Measurements from ENCODE around the gene NFIA. TPM values are rescaled to one million over a fixed set of nuclear protein-coding genes. Genes with fewer than 3 reads are reported as not detected.

The NFIA gene
- total RNA-seq, 1 experiment from 2014 or later: 0.35 TPM

DNA sequence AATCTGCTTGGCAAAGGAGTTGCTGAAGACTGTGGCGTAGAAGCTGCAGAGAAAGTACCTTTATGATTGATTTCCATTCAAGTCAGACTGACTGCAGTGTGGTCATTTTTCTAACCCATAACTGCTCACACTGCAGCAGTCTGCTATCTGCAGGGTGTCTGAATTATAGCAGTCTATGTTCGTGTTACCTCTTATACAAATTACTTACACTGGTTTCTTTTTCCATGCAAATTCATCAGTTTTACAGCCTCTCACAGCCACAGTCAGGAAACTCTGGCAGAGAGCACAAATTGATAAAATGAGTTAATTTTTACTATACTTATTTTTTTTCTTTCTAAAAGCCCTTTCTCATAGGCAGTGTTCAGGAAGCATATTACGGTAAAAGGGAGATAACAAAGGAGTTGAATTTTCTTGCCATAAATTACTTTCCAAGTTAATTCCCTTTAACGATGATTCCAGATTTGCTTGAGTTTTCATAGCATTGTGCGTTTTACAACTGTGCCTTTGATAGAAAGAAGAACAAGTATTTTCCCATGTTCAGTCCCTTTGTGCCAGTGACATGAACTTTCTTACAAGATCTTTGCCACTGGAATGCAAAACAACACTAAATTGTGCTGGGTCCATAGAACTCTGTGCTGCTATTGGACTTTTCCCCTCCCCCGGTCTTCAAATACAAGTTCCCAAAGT lies 261.5 kb downstream of the NFIA start:
- peaks cover 0 to 6% of the 10 kb centered on the region in 2 experiments; a peak in 1 of 4 replicates for H3K4me1 Mint-ChIP-seq
- no peaks in the 10 kb centered on the region for H3K27me3 ChIP-seq (ENCODE audit: insufficient read depth, low read length)
- peaks cover 11 to 12% of the 10 kb centered on the region in 2 experiments; a peak in 4 of 5 replicates for H3K9me3 Mint-ChIP-seq
- no peak overlapping the region for H3K56ac ChIP-seq (ENCODE audit: insufficient read length, low read depth, low read length)
- no peak overlapping the region for H2BK12ac ChIP-seq (ENCODE audit: insufficient read length, low read depth, low read length)
- no peak overlapping the region for H3K18ac ChIP-seq (ENCODE audit: insufficient read length, low read depth, low read length)
- H3K79me1 ChIP-seq (ENCODE audit: insufficient read depth, low read depth, low read length, poor library complexity, severe bottlenecking): no peaks in the 10 kb centered on the region
- H3K4me2 ChIP-seq (ENCODE audit: insufficient read depth, insufficient read length, low read length): no peak overlapping the region
- no peak overlapping the region for H4K91ac ChIP-seq (ENCODE audit: insufficient read length, low read depth, low read length)
- H3K27me3 Mint-ChIP-seq (ENCODE audit: low read depth): peaks cover 2% of the 10 kb centered on the region; the same call in 1 of the 2 replicates
- no peak overlapping the region for H4K8ac ChIP-seq (replicated peaks; ENCODE audit: insufficient read length, low read depth, low read length)
- TF ChIP-seq, protein P1, sequence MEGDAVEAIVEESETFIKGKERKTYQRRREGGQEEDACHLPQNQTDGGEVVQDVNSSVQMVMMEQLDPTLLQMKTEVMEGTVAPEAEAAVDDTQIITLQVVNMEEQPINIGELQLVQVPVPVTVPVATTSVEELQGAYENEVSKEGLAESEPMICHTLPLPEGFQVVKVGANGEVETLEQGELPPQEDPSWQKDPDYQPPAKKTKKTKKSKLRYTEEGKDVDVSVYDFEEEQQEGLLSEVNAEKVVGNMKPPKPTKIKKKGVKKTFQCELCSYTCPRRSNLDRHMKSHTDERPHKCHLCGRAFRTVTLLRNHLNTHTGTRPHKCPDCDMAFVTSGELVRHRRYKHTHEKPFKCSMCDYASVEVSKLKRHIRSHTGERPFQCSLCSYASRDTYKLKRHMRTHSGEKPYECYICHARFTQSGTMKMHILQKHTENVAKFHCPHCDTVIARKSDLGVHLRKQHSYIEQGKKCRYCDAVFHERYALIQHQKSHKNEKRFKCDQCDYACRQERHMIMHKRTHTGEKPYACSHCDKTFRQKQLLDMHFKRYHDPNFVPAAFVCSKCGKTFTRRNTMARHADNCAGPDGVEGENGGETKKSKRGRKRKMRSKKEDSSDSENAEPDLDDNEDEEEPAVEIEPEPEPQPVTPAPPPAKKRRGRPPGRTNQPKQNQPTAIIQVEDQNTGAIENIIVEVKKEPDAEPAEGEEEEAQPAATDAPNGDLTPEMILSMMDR (conservative IDR thresholded peaks at IDR 0.05): no peak
- H2BK15ac ChIP-seq (ENCODE audit: low read depth, low read length): no peak overlapping the region
- H3K79me2 ChIP-seq (ENCODE audit: insufficient read depth, low read length): no peaks in the 10 kb centered on the region
- no peak overlapping the region for H2AFZ ChIP-seq (ENCODE audit: low read length)
- H3K36me3 Mint-ChIP-seq (ENCODE audit: insufficient read depth in 1 of 3, low read depth in 3 of 3): peaks cover 4 to 20% (median 4%) of the 10 kb centered on the region in 3 experiments; a peak in 5 of 7 replicates
- no CpG with 5 or more reads among the region's 6 CpGs for WGBS (ENCODE audit: extremely low coverage, insufficient read length, low lambda C conversion rate)
- H3K4me1 ChIP-seq (ENCODE audit: insufficient read depth, low read length): no peaks in the 10 kb centered on the region
- no peak overlapping the region for H3K4me3 Mint-ChIP-seq
- H4K20me1 ChIP-seq (ENCODE audit: control insufficient read depth, insufficient read depth, insufficient read length): no peaks in the 10 kb centered on the region
- H3T11ph ChIP-seq (ENCODE audit: low read length): no peak overlapping the region
- H3K23me2 ChIP-seq (ENCODE audit: insufficient read length, low read depth, low read length, poor library complexity, severe bottlenecking): no peaks in the 10 kb centered on the region
- H3K9me3 ChIP-seq (ENCODE audit: control insufficient read depth, low read depth, low read length): no peaks in the 10 kb centered on the region
- no peak overlapping the region for H3K27ac ChIP-seq (ENCODE audit: insufficient read length, low read depth, low read length)
- H2BK120ac ChIP-seq (ENCODE audit: low read depth, low read length, poor library complexity, severe bottlenecking): no peak overlapping the region
- H2BK5ac ChIP-seq (ENCODE audit: insufficient read length, low read length): no peak overlapping the region
- no peak overlapping the region for H2BK20ac ChIP-seq (ENCODE audit: low read depth, low read length, poor library complexity, severe bottlenecking)
- DNase-seq: no peak
- H2AK5ac ChIP-seq (ENCODE audit: insufficient read length, low read length): no peak overlapping the region
- no peak overlapping the region for H3K9ac ChIP-seq (ENCODE audit: extremely low read depth, insufficient read length, low read length)
- H3K23ac ChIP-seq (ENCODE audit: insufficient read length, low read depth, low read length): no peak overlapping the region
- H4K5ac ChIP-seq (ENCODE audit: insufficient read length, low read depth, low read length): no peak overlapping the region
- H3K27ac Mint-ChIP-seq: no peak overlapping the region
- H3K14ac ChIP-seq (ENCODE audit: insufficient read depth, low read length): no peak overlapping the region
- H3K4ac ChIP-seq (ENCODE audit: low read depth, low read length): no peak overlapping the region

Data from H9 (cell line).